GM19397 (cell line): ENCODE measurements around the gene RTL3.

Experiments
- ATAC-seq: cut with Tn5 transposase; IDR thresholded peaks from one replicate; pipeline ENCODE4 v1.9.1; 2021; ENCODE audit warnings: mild to moderate bottlenecking, moderate library complexity; ENCODE audit not compliant: unreplicated experiment

The RTL3 gene

DNA sequence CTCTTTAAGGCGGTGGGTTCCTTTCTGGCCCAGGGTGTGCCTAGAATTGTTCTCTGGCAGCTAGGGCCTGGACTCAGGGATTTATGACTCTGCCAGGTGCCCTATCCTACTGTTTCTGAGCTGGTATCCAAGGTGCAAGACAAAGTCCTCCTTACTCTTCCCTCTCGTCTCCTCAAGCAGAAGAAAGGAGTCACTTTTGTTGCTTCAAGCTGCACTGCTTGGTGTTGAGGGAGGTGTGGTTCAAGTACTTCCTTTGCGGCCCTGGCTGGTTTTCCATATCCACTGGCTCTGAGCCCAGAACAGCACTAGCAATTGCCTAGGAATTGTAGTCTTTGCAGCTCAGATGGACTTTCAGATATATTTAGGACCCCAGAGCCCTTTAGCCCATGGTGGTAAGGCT lies 39.3 kb downstream of the RTL3 start:
- ATAC-seq = no peak

DNA sequence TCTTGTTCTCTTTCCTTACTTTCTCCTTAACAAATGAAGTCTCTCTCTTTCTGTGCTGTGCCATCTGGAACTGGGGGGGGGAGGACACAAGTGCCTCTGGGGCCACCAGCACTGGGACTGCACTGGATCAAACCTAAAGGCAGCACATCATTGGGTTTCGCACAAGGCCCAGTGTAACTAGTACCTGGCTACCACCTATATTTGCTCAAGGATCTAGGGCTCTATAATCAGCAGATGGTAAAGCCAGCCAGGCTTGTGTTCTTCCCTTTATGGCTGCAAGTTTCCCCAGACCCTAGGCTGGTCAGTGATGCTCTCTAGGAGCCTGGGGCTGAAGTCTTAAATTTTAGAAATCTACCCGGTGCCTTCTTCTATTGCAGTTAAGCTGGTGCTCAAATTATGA lies 40.1 kb downstream of the RTL3 start:
- ATAC-seq = no peak

- no peak for ATAC-seq
Observed at GRCh38 chrX:78614264-78614663, 44.9 kb downstream of the RTL3 start.
